ENCODE measurements around the gene PDE7B. TPM values are rescaled to one million over a fixed set of nuclear protein-coding genes. Genes with fewer than 3 reads are reported as not detected.
"Not testable (repeated sequence)": the region's sequence is repeated elsewhere in the genome, so short reads cannot be mapped to it uniquely, and the experiment has no call there.

Gene PDE7B
- total and polyA plus RNA-seq, 5 experiments from 2014 or later, result 0.12 to 0.49 (median 0.39) TPM

- H3K27me3 Mint-ChIP-seq, result peaks cover 0 to 4% (median 0%) of the 10 kb centered on the region in 5 donors
- no peaks in the 10 kb centered on the region for H3K36me3 Mint-ChIP-seq
- DNase-seq, result no peak
- no peak for ATAC-seq
- POLR2A ChIA-PET, result no interaction called here
- no peaks in the 10 kb centered on the region for H3K9me3 Mint-ChIP-seq
- H3K4me3 Mint-ChIP-seq, result no peak overlapping the region
- no peaks in the 10 kb centered on the region for H3K4me1 Mint-ChIP-seq
- no peak overlapping the region for H3K27ac Mint-ChIP-seq
Observed at GRCh38 chr6:136208783-136209182, 357.3 kb downstream of the PDE7B start.

GRCh38 chr6:136209496-136209895 is 358.0 kb downstream of the PDE7B start:
- H3K4me3 Mint-ChIP-seq, result no peak overlapping the region
- peaks cover 0 to 4% (median 0%) of the 10 kb centered on the region in 5 donors for H3K27me3 Mint-ChIP-seq

GRCh38 chr6:136210398-136211165 is 359.1 kb downstream of the PDE7B start:
- Mint-ChIP-seq H3K4me3 (no peak overlapping the region), H3K27ac (peak overlapping the region in 1 of 10 donors; percentile 47), H3K4me1 (no peaks in the 10 kb centered on the region), H3K9me3 (no peaks in the 10 kb centered on the region), H3K27me3 (peaks cover 0 to 4% (median 0%) of the 10 kb centered on the region in 5 donors), H3K36me3 (no peaks in the 10 kb centered on the region)
- ATAC-seq (no peak), DNase-seq (no peak)
- POLR2A ChIA-PET, result no interaction called here

More at GRCh38 chr6:136209496-136209895, 358.0 kb downstream of the PDE7B start:
- Mint-ChIP-seq H3K9me3 (no peaks in the 10 kb centered on the region), H3K27ac (no peak overlapping the region), H3K36me3 (no peaks in the 10 kb centered on the region), H3K4me1 (no peaks in the 10 kb centered on the region)
- DNase-seq (no peak), ATAC-seq (no peak)
- POLR2A ChIA-PET, result no interaction called here

GRCh38 chr6:136212608-136213007 is 361.1 kb downstream of the PDE7B start:
- Mint-ChIP-seq H3K27me3 (peaks cover 0 to 4% (median 0%) of the 10 kb centered on the region in 5 donors), H3K4me3 (no peak overlapping the region), H3K9me3 (no peaks in the 10 kb centered on the region), H3K27ac (no peak overlapping the region), H3K36me3 (no peaks in the 10 kb centered on the region), H3K4me1 (no peaks in the 10 kb centered on the region)
- no peak for DNase-seq
- POLR2A ChIA-PET, result no interaction called here
- ATAC-seq, result no peak

GRCh38 chr6:136213012-136213539 is 361.6 kb downstream of the PDE7B start:
- H3K27me3 Mint-ChIP-seq, result peaks cover 0 to 4% (median 0%) of the 10 kb centered on the region in 5 donors
- no peaks in the 10 kb centered on the region for H3K4me1 Mint-ChIP-seq
- H3K36me3 Mint-ChIP-seq, result no peaks in the 10 kb centered on the region
- DNase-seq (no peak), ATAC-seq (no peak)
- no peak overlapping the region for H3K4me3 Mint-ChIP-seq
- no peak overlapping the region for H3K27ac Mint-ChIP-seq
- no peaks in the 10 kb centered on the region for H3K9me3 Mint-ChIP-seq
- POLR2A ChIA-PET, result no interaction called here

GRCh38 chr6:136213853-136214252 is 362.4 kb downstream of the PDE7B start:
- Mint-ChIP-seq H3K36me3 (peaks cover 0 to 1% (median 0%) of the 10 kb centered on the region in 3 donors), H3K9me3 (no peaks in the 10 kb centered on the region), H3K4me1 (no peaks in the 10 kb centered on the region), H3K27me3 (peaks cover 0 to 4% (median 0%) of the 10 kb centered on the region in 5 donors), H3K4me3 (no peak overlapping the region), H3K27ac (no peak overlapping the region)
- POLR2A ChIA-PET, result no interaction called here
- ATAC-seq (no peak), DNase-seq (no peak)

- ATAC-seq (no peak), DNase-seq (no peak)
- POLR2A ChIA-PET, result no interaction called here
- no peaks in the 10 kb centered on the region for H3K4me1 Mint-ChIP-seq
- peaks cover 0 to 14% (median 4%) of the 10 kb centered on the region in 9 donors for H3K9me3 Mint-ChIP-seq
- peaks cover 0 to 2% (median 0%) of the 10 kb centered on the region in 5 donors for H3K27me3 Mint-ChIP-seq
- H3K27ac Mint-ChIP-seq, result no peak overlapping the region
- no peak overlapping the region for H3K4me3 Mint-ChIP-seq
- H3K36me3 Mint-ChIP-seq, result peaks cover 0 to 8% (median 0%) of the 10 kb centered on the region in 3 donors
Observed at GRCh38 chr6:136216503-136217401, 365.3 kb downstream of the PDE7B start.

GRCh38 chr6:136224974-136225373 is 373.5 kb downstream of the PDE7B start:
- ATAC-seq, H3K36me3 Mint-ChIP-seq, DNase-seq, H3K4me3 Mint-ChIP-seq, H3K27ac Mint-ChIP-seq, H3K9me3 Mint-ChIP-seq, POLR2A ChIA-PET, H3K4me1 Mint-ChIP-seq, H3K27me3 Mint-ChIP-seq: not testable (repeated sequence)

GRCh38 chr6:136225496-136225895 is 374.0 kb downstream of the PDE7B start:
- peaks cover 0 to under 1% (median under 1%) of the 10 kb centered on the region in 9 donors for H3K9me3 Mint-ChIP-seq
- H3K4me3 Mint-ChIP-seq, result no peak overlapping the region
- peaks cover 0 to 2% (median 0%) of the 10 kb centered on the region in 5 donors for H3K27me3 Mint-ChIP-seq
- H3K27ac Mint-ChIP-seq, result no peak overlapping the region
- ATAC-seq (no peak), DNase-seq (no peak)
- no peaks in the 10 kb centered on the region for H3K36me3 Mint-ChIP-seq
- peaks cover 2 to 9% (median 5%) of the 10 kb centered on the region in 4 donors for H3K4me1 Mint-ChIP-seq
- POLR2A ChIA-PET, result no interaction called here

GRCh38 chr6:136226027-136226673 is 374.6 kb downstream of the PDE7B start:
- H3K4me3 Mint-ChIP-seq, result peak overlapping the region; percentile 38 to 75 (median 59)
- no peaks in the 10 kb centered on the region for H3K9me3 Mint-ChIP-seq
- H3K27me3 Mint-ChIP-seq, result peaks cover 0 to 2% (median 0%) of the 10 kb centered on the region in 5 donors
- H3K4me1 Mint-ChIP-seq, result peaks cover 2 to 9% (median 5%) of the 10 kb centered on the region in 4 donors
- DNase-seq (peak; percentile 23 to 73 (median 56)), ATAC-seq (peak; percentile 84 to 89)
- POLR2A ChIA-PET, result interaction anchor here (0.6 to 1.4 kb wide), 2 partner anchors 64 to 844 kb away, joined by 3 read pairs; no protein-coding TSS in a partner anchor
- peak overlapping the region in 5 of 10 donors; percentile 0 to 74 (median 48) for H3K27ac Mint-ChIP-seq
- H3K36me3 Mint-ChIP-seq, result no peaks in the 10 kb centered on the region

GRCh38 chr6:136226674-136227377 is 375.3 kb downstream of the PDE7B start:
- Mint-ChIP-seq H3K27me3 (peaks cover 0 to 2% (median 0%) of the 10 kb centered on the region in 5 donors), H3K4me3 (peak overlapping the region; percentile 38 to 75 (median 59)), H3K9me3 (no peaks in the 10 kb centered on the region), H3K36me3 (no peaks in the 10 kb centered on the region), H3K27ac (peak overlapping the region in 4 of 10 donors; percentile 48 to 74 (median 56)), H3K4me1 (peaks cover 2 to 9% (median 5%) of the 10 kb centered on the region in 4 donors)
- peak; percentile 22 to 30 for ATAC-seq
- POLR2A ChIA-PET, result interaction anchor here (0.6 to 1.4 kb wide), 2 partner anchors 63 to 844 kb away, joined by 3 read pairs; no protein-coding TSS in a partner anchor
- DNase-seq, result no peak

- Mint-ChIP-seq H3K27me3 (no peaks in the 10 kb centered on the region), H3K4me1 (peaks cover 2 to 9% (median 5%) of the 10 kb centered on the region in 4 donors), H3K27ac (no peak overlapping the region), H3K9me3 (no peaks in the 10 kb centered on the region), H3K36me3 (no peaks in the 10 kb centered on the region), H3K4me3 (no peak overlapping the region)
- DNase-seq (no peak), ATAC-seq (no peak)
- POLR2A ChIA-PET, result no interaction called here
Observed at GRCh38 chr6:136228814-136229213, 377.3 kb downstream of the PDE7B start.

Measured in naive thymus-derived CD8-positive, alpha-beta T cell (primary cell).